K562 (cell line): ENCODE measurements around the gene INTS6. TPM values are rescaled to one million over a fixed set of nuclear protein-coding genes. Genes with fewer than 3 reads are reported as not detected.

Experiments
- ATAC-seq: fragments of 200-7000 bp; cut with Tn5 transposase; 3 replicates; pipeline ENCODE4 v1.9.1; 2020; ENCODE audit warnings: moderate library complexity
- BruUV-seq: library from RNA; stranded (reverse); fragments of 400-500 nt; replicated peaks from 2 replicates; lab custom pipeline; 2021; lab: Mats Ljungman, UMichigan
- CTCF ChIA-PET: fragments of 300-600 bp; formaldehyde crosslinking; extraction: SDS; loops from one replicate; lab custom pipeline; 2021; ENCODE audit warnings: low intra/inter-chr PET ratio; lab: Yijun Ruan, JAX
- POLR2A ChIA-PET: fragments of 300-600, 350-650 bp; sonication (Branson Sonifier 250); formaldehyde crosslinking; extraction: SDS; loops from one replicate; lab custom pipeline; 2021; ENCODE audit warnings: antibody characterized with exemption, inconsistent platforms; lab: Yijun Ruan, JAX
- DNase-seq, 4 experiments: peaks; one replicate each; pipeline versions ENCODE4 v3.0.0 to v3.0.0-alpha.2; 2011 to 2018; ENCODE audit warnings: low spot score in 3 of 4, mixed read lengths in 3 of 4; ENCODE audit errors: extremely low read depth in 1 of 4
- FAIRE-seq: peaks from 2 replicates; lab custom pipeline; 2011; peaks lifted over from hg19 to GRCh38; lab: Jason Lieb, UNC
- H2AFZ ChIP-seq: 2 replicates; pipeline ENCODE4 v1.6.0; 2011; ENCODE audit warnings: low read depth, low read length, control low read depth, inconsistent platforms
- H3K27ac ChIP-seq: fragments of 200-600 bp; 3 replicates; pipeline ENCODE4 v1.8.0; 2011; ENCODE audit warnings: low read depth, mild to moderate bottlenecking, control low read depth, inconsistent platforms, low read length, moderate library complexity, mixed read lengths; ENCODE audit errors: extremely low read depth
- H3K27me3 ChIP-seq, 2 experiments: fragments of 300-600 bp in 1 of 2; 2 replicates in 1 of 2; 3 replicates in 1 of 2; pipeline versions ENCODE4 v1.6.0 to v1.8.0; 2011; ENCODE audit warnings: inconsistent platforms in 2 of 2, low read length in 2 of 2, mild to moderate bottlenecking in 1 of 2, mixed read lengths in 1 of 2, moderate library complexity in 1 of 2; ENCODE audit not compliant: control insufficient read depth in 2 of 2, insufficient read depth in 2 of 2
- H3K36me3 ChIP-seq: fragments of 300-600 bp; 3 replicates; pipeline ENCODE4 v1.8.0; 2011; ENCODE audit warnings: mild to moderate bottlenecking, low read length, inconsistent platforms; ENCODE audit not compliant: control insufficient read depth, insufficient read depth
- H3K4me1 ChIP-seq, 2 experiments: fragments of 200-600 bp in 1 of 2; replicated peaks in 1 of 2; 2 replicates in 1 of 2; 3 replicates in 1 of 2; pipeline versions ENCODE4 v1.5.1 to v1.8.0; 2011; ENCODE audit warnings: inconsistent platforms in 2 of 2, low read length in 2 of 2, mild to moderate bottlenecking in 1 of 2, mixed read lengths in 1 of 2, moderate library complexity in 1 of 2; ENCODE audit not compliant: control insufficient read depth in 2 of 2, insufficient read depth in 2 of 2
- H3K4me2 ChIP-seq: 2 replicates; pipeline ENCODE4 v1.6.1; 2011; ENCODE audit warnings: low read length, control low read depth, inconsistent platforms, mixed read lengths; ENCODE audit not compliant: insufficient read depth
- H3K4me3 ChIP-seq: fragments of 200-600 bp; sonication (generic), shearing (Covaris generic); 2 replicates; pipeline ENCODE4 v1.5.1; 2016; ENCODE audit warnings: control low read depth, inconsistent platforms
- H3K79me2 ChIP-seq: fragments of 200-600 bp; 3 replicates; pipeline ENCODE4 v1.8.0; 2011; ENCODE audit warnings: low read length, inconsistent platforms; ENCODE audit not compliant: control insufficient read depth, insufficient read depth
- H3K9ac ChIP-seq, 2 experiments: 2 replicates each; pipeline versions ENCODE4 v1.6.0 to v1.6.1; 2011; ENCODE audit warnings: low read depth in 2 of 2, low read length in 2 of 2, control low read depth in 1 of 2, inconsistent platforms in 1 of 2, mild to moderate bottlenecking in 1 of 2, mixed read lengths in 1 of 2; ENCODE audit not compliant: insufficient read depth in 1 of 2
- H3K9me1 ChIP-seq: one replicate; pipeline ENCODE4 v1.6.0; 2011; ENCODE audit warnings: inconsistent platforms, mild to moderate bottlenecking, low read length, moderate library complexity; ENCODE audit not compliant: control insufficient read depth, insufficient read depth
- H3K9me3 ChIP-seq: replicated peaks from 2 replicates; pipeline ENCODE4 v1.5.1; 2011; ENCODE audit warnings: low read depth, low read length, inconsistent platforms; ENCODE audit not compliant: control insufficient read depth, insufficient read depth
- H4K20me1 ChIP-seq: replicated peaks from 2 replicates; pipeline ENCODE4 v1.6.1; 2011; ENCODE audit warnings: low read length, inconsistent platforms, mixed read lengths; ENCODE audit not compliant: control insufficient read depth, insufficient read depth
- CCNT2 ChIP-seq: IDR thresholded peaks from 2 replicates; pipeline ENCODE4 v1.6.1; 2011; ENCODE audit warnings: borderline replicate concordance, low read depth, mild to moderate bottlenecking, moderate library complexity, mixed read lengths, low read length; ENCODE audit not compliant: insufficient read length; ENCODE audit errors: extremely low read depth
- MEF2A ChIP-seq: IDR thresholded peaks from 2 replicates; pipeline ENCODE4 v1.6.1; 2011; ENCODE audit warnings: low read depth, mild to moderate bottlenecking, low read length, moderate library complexity; ENCODE audit not compliant: control insufficient read depth
- NR2C1 ChIP-seq, 2 experiments: fragments of 450-650 bp; IDR thresholded peaks; 2 replicates each; pipeline ENCODE4 v1.6.1; 2017; ENCODE audit warnings: mild to moderate bottlenecking in 2 of 2, antibody characterized with exemption in 1 of 2, inconsistent platforms in 1 of 2, missing compliant biosample characterization in 1 of 2, missing genetic modification characterization in 1 of 2
- NR2F6 ChIP-seq: fragments of 450-650 bp; formaldehyde crosslinking; IDR thresholded peaks from 2 replicates; pipeline ENCODE4 v1.4.0; 2020; ENCODE audit warnings: mild to moderate bottlenecking
- SAFB ChIP-seq: fragments of 200-400 bp; formaldehyde crosslinking; IDR thresholded peaks from 2 replicates; pipeline ENCODE4 v1.6.1; 2017; ENCODE audit warnings: low read depth, low read length, borderline replicate concordance
- ZNF224 ChIP-seq: sonication (generic); formaldehyde crosslinking; IDR thresholded peaks from 2 replicates; pipeline ENCODE4 v1.8.0; 2022; ENCODE audit warnings: mild to moderate bottlenecking, missing genetic modification reagents
- WGBS: fragments of 100-300 bp; shearing (Covaris generic); methylation state at CpG from one replicate; pipeline ENCODE4 v1.1.6; 2016; ENCODE audit warnings: low coverage, mixed read lengths; ENCODE audit not compliant: insufficient coverage; ENCODE audit errors: missing lambda C conversion rate; 5-methylcytosine and 5-hydroxymethylcytosine counted together
- in situ Hi-C: fragments of 300-500 bp; cut with MboI; formaldehyde crosslinking; loops from 4 replicates; pipeline ENCODE4 v1.15.0; 2018; ENCODE audit warnings: inconsistent platforms, mixed read lengths
- intact Hi-C: fragments of 100-400 bp; cut with micrococcal nuclease; formaldehyde crosslinking; loops from 2 replicates; pipeline ENCODE4 v1.14.2; 2022
- polyA plus RNA-seq, 8 experiments: library from polyadenylated mRNA; depleted of rRNA in 4 of 8; stranded (reverse) in 5 of 8; unstranded in 3 of 8; fragments of >200 nt; fragmentation: Nextera tagmentation in 2 of 8; fragmentation: Illumina TruSeq in 1 of 8; extraction: Ambion mirVana in 2 of 8; extraction: Trizol in 1 of 8; gene quantifications; 2 replicates each; pipeline versions ENCODE4 v1.2.1 to v1.2.3, GENCODE V29; 2011 to 2014; ENCODE audit warnings: inconsistent platforms in 1 of 8, missing spikeins in 1 of 8
- total RNA-seq, 7 experiments: library from RNA; depleted of rRNA in 6 of 7; stranded (reverse); fragments of >200 nt in 6 of 7; fragmentation: Illumina TruSeq in 2 of 7; extraction: Trizol in 2 of 7; gene quantifications; 2 replicates each; pipeline versions ENCODE4 v1.2.1 to v1.2.3, GENCODE V29; 2011 to 2021; ENCODE audit warnings: low replicate concordance in 1 of 7
- TF ChIP-seq, protein P1 (sequence below): sonication (generic); formaldehyde crosslinking; IDR thresholded peaks from 2 replicates; pipeline ENCODE4 v1.8.1; 2023; ENCODE audit warnings: mild to moderate bottlenecking, missing genetic modification reagents

The INTS6 gene
- total and polyA plus RNA-seq, 9 of the 15 experiments (the other 6 are each of a cell fraction or from before 2014, with no cell fraction given), result 3.7 to 29.8 (median 16.1) TPM

GRCh38 chr13:51357928-51358595 lies 94.8 kb downstream of the INTS6 start:
- peaks cover 17% of the 10 kb centered on the region; the same call in 1 of the 3 replicates for H3K36me3 ChIP-seq
- intact Hi-C loops, result no loop called here
- TF ChIP-seq CCNT2, result no peak
- TF ChIP-seq, protein P1, sequence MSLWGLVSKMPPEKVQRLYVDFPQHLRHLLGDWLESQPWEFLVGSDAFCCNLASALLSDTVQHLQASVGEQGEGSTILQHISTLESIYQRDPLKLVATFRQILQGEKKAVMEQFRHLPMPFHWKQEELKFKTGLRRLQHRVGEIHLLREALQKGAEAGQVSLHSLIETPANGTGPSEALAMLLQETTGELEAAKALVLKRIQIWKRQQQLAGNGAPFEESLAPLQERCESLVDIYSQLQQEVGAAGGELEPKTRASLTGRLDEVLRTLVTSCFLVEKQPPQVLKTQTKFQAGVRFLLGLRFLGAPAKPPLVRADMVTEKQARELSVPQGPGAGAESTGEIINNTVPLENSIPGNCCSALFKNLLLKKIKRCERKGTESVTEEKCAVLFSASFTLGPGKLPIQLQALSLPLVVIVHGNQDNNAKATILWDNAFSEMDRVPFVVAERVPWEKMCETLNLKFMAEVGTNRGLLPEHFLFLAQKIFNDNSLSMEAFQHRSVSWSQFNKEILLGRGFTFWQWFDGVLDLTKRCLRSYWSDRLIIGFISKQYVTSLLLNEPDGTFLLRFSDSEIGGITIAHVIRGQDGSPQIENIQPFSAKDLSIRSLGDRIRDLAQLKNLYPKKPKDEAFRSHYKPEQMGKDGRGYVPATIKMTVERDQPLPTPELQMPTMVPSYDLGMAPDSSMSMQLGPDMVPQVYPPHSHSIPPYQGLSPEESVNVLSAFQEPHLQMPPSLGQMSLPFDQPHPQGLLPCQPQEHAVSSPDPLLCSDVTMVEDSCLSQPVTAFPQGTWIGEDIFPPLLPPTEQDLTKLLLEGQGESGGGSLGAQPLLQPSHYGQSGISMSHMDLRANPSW (CRISPR knock-in tag), result no peak
- no peak for TF ChIP-seq ZNF224 (CRISPR knock-in tag)
- TF ChIP-seq NR2F6 (CRISPR knock-in tag), result no peak
- TF ChIP-seq NR2C1 (IDR thresholded peaks at IDR 0.05), result no peak
- no peak for TF ChIP-seq NR2C1 (tag; IDR thresholded peaks at IDR 0.05)
- no peak for TF ChIP-seq SAFB
- no peak for TF ChIP-seq MEF2A
- TF ChIP-seq, all 486 proteins: peak for 0
- no peak overlapping the region for H3K27ac ChIP-seq
- no peaks in the 10 kb centered on the region for H3K27me3 ChIP-seq
- DNase-seq (no peak), FAIRE-seq (no peak), ATAC-seq (no peak)
- H3K9me1 ChIP-seq, result no peaks in the 10 kb centered on the region
- no peaks in the 10 kb centered on the region for H4K20me1 ChIP-seq
- no peak overlapping the region for H3K9ac ChIP-seq
- ChIA-PET POLR2A (no interaction called here), CTCF (no interaction called here)
- no peaks in the 10 kb centered on the region for H3K9me3 ChIP-seq
- H3K4me3 ChIP-seq, result no peak overlapping the region
- no TSS peak for BruUV-seq
- in situ Hi-C loops, result no loop called here
- H3K4me1 ChIP-seq, result no peaks in the 10 kb centered on the region; a peak in 1 of 5 replicates
- H3K4me2 ChIP-seq, result no peak overlapping the region
- WGBS, result 43% methylated on average over 5 of the region's 5 CpGs
- no peak overlapping the region for H2AFZ ChIP-seq
- no peaks in the 10 kb centered on the region for H3K79me2 ChIP-seq
